H1 (cell line): ENCODE measurements around the gene GLTP. TPM values are rescaled to one million over a fixed set of nuclear protein-coding genes. Genes with fewer than 3 reads are reported as not detected.

Experiments
- CTCF ChIA-PET: fragments of 300-600 bp; sonication (Branson Sonifier 250); formaldehyde crosslinking; loops from one replicate; lab custom pipeline; 2021; ENCODE audit not compliant: partially characterized antibody; lab: Charles Lee
- POLR2A ChIA-PET: fragments of 300-600 bp; sonication (Branson Sonifier 250); formaldehyde crosslinking; loops from one replicate; lab custom pipeline; 2021; ENCODE audit warnings: inconsistent platforms; ENCODE audit not compliant: partially characterized antibody; lab: Charles Lee
- DNase-seq, 2 experiments: peaks; one replicate each; pipeline versions ENCODE4 v3.0.0 to v3.0.0-alpha.2; 2010 to 2022; ENCODE audit warnings: low spot score in 2 of 2, low read depth in 1 of 2, mixed read lengths in 1 of 2
- FAIRE-seq: peaks from 2 replicates; lab custom pipeline; 2011; peaks lifted over from hg19 to GRCh38; lab: Jason Lieb, UNC
- H2AFZ ChIP-seq: 2 replicates; pipeline ENCODE4 v1.8.1; 2012; ENCODE audit warnings: low read length, inconsistent platforms
- H2AK5ac ChIP-seq: 2 replicates; pipeline ENCODE4 v1.6.1; 2013; ENCODE audit warnings: low read depth, low read length
- H2BK120ac ChIP-seq: replicated peaks from 2 replicates; pipeline ENCODE3; 2013; ENCODE audit warnings: low read depth, low read length, inconsistent platforms
- H2BK12ac ChIP-seq: 2 replicates; pipeline ENCODE4 v1.6.1; 2013; ENCODE audit warnings: low read depth, low read length
- H2BK15ac ChIP-seq: 2 replicates; pipeline ENCODE4 v1.6.1; 2013; ENCODE audit warnings: low read length
- H2BK20ac ChIP-seq: 2 replicates; pipeline ENCODE4 v1.6.1; 2013; ENCODE audit warnings: low read length
- H2BK5ac ChIP-seq: 2 replicates; pipeline ENCODE4 v1.6.1; 2013; ENCODE audit warnings: low read depth, low read length
- H3K14ac ChIP-seq: 2 replicates; pipeline ENCODE4 v1.6.1; 2013; ENCODE audit warnings: inconsistent platforms; ENCODE audit not compliant: insufficient read length
- H3K18ac ChIP-seq: 2 replicates; pipeline ENCODE4 v1.6.1; 2013; ENCODE audit warnings: low read length; ENCODE audit errors: extremely low read depth
- H3K23ac ChIP-seq: 2 replicates; pipeline ENCODE4 v1.6.1; 2013; ENCODE audit warnings: inconsistent platforms; ENCODE audit not compliant: insufficient read length
- H3K23me2 ChIP-seq: 2 replicates; pipeline ENCODE4 v1.6.1; 2013; ENCODE audit warnings: low read depth, low read length
- H3K27ac ChIP-seq: 2 replicates; pipeline ENCODE4 v1.6.1; 2011; ENCODE audit warnings: low read depth, low read length, inconsistent platforms
- H3K27me3 ChIP-seq, 4 experiments: replicated peaks in 1 of 4; 1 replicate in 1 of 4; 2 replicates in 3 of 4; pipeline versions ENCODE4 v1.6.1 to v1.8.1; 2011 to 2013; ENCODE audit warnings: low read length in 3 of 4, mild to moderate bottlenecking in 3 of 4, inconsistent platforms in 2 of 4, mixed read lengths in 2 of 4, moderate library complexity in 1 of 4; ENCODE audit not compliant: control insufficient read depth in 3 of 4, insufficient read depth in 3 of 4; ENCODE audit errors: extremely low read depth in 1 of 4
- H3K36me3 ChIP-seq, 4 experiments: 2 replicates each; pipeline versions ENCODE4 v1.6.1 to v1.8.1; 2011 to 2013; ENCODE audit warnings: mild to moderate bottlenecking in 4 of 4, low read length in 3 of 4, moderate library complexity in 2 of 4, control low read depth in 1 of 4, inconsistent platforms in 1 of 4; ENCODE audit not compliant: insufficient read depth in 4 of 4, control insufficient read depth in 2 of 4
- H3K4ac ChIP-seq: replicated peaks from 2 replicates; pipeline ENCODE3; 2013; ENCODE audit warnings: low read length, low read depth, mixed read lengths, inconsistent platforms; ENCODE audit not compliant: insufficient read length
- H3K4me1 ChIP-seq, 4 experiments: replicated peaks in 1 of 4; 1 replicate in 1 of 4; 2 replicates in 3 of 4; pipeline versions ENCODE4 v1.6.1 to v1.8.1; 2011 to 2013; ENCODE audit warnings: low read length in 3 of 4, inconsistent platforms in 2 of 4, mixed read lengths in 1 of 4; ENCODE audit not compliant: insufficient read depth in 4 of 4, control insufficient read depth in 3 of 4
- H3K4me2 ChIP-seq, 2 experiments: 2 replicates each; pipeline versions ENCODE4 v1.6.1 to v1.8.1; 2011 to 2013; ENCODE audit warnings: low read depth in 2 of 2, low read length in 2 of 2, control low read depth in 1 of 2, inconsistent platforms in 1 of 2, mild to moderate bottlenecking in 1 of 2; ENCODE audit not compliant: insufficient read depth in 1 of 2
- H3K4me3 ChIP-seq, 4 experiments: fragments of 200-600, 300-600 bp in 1 of 4; sonication (generic), shearing (Covaris generic), sonication (Bioruptor Twin) in 1 of 4; 2 replicates each; pipeline versions ENCODE4 v1.5.1 to v1.8.1; 2011 to 2016; ENCODE audit warnings: low read length in 4 of 4, low read depth in 3 of 4, control low read depth in 2 of 4, inconsistent platforms in 2 of 4, mild to moderate bottlenecking in 2 of 4, mixed read lengths in 1 of 4, moderate library complexity in 1 of 4; ENCODE audit not compliant: insufficient read depth in 2 of 4; ENCODE audit errors: extremely low read depth in 1 of 4
- H3K56ac ChIP-seq: replicated peaks from 2 replicates; pipeline ENCODE3; 2013; ENCODE audit warnings: low read depth, mild to moderate bottlenecking, mixed read lengths, low read length, inconsistent platforms; ENCODE audit not compliant: insufficient read length
- H3K79me1 ChIP-seq: 2 replicates; pipeline ENCODE4 v1.6.1; 2013; ENCODE audit warnings: low read depth, low read length, control low read depth
- H3K79me2 ChIP-seq, 2 experiments: 2 replicates each; pipeline versions ENCODE4 v1.6.1 to v1.8.1; 2012 to 2013; ENCODE audit warnings: low read length in 2 of 2, mild to moderate bottlenecking in 2 of 2, inconsistent platforms in 1 of 2; ENCODE audit not compliant: insufficient read depth in 2 of 2, control insufficient read depth in 1 of 2
- H3K9ac ChIP-seq, 4 experiments: replicated peaks in 1 of 4; 1 replicate in 1 of 4; 2 replicates in 3 of 4; pipeline versions ENCODE4 v1.6.1 to v1.8.1; 2011 to 2013; ENCODE audit warnings: low read depth in 3 of 4, low read length in 3 of 4, control low read depth in 2 of 4, mild to moderate bottlenecking in 2 of 4, moderate library complexity in 2 of 4, inconsistent platforms in 1 of 4; ENCODE audit errors: extremely low read depth in 1 of 4
- H3K9me3 ChIP-seq, 2 experiments: 2 replicates each; pipeline versions ENCODE4 v1.6.1 to v1.8.1; 2012 to 2013; ENCODE audit warnings: mild to moderate bottlenecking in 2 of 2, moderate library complexity in 2 of 2, control low read depth in 1 of 2, inconsistent platforms in 1 of 2, low read depth in 1 of 2, low read length in 1 of 2, mixed read lengths in 1 of 2; ENCODE audit not compliant: insufficient read depth in 2 of 2
- H4K20me1 ChIP-seq, 2 experiments: replicated peaks in 1 of 2; 2 replicates each; pipeline versions ENCODE3 to v1.8.1; 2011 to 2013; ENCODE audit warnings: inconsistent platforms in 2 of 2, low read length in 2 of 2, mild to moderate bottlenecking in 1 of 2; ENCODE audit not compliant: insufficient read depth in 2 of 2, control insufficient read depth in 1 of 2
- H4K5ac ChIP-seq: 2 replicates; pipeline ENCODE4 v1.6.1; 2013; ENCODE audit warnings: low read length, low read depth, mixed read lengths, inconsistent platforms; ENCODE audit not compliant: insufficient read length
- H4K8ac ChIP-seq: 2 replicates; pipeline ENCODE4 v1.8.0; 2013; ENCODE audit warnings: mild to moderate bottlenecking, moderate library complexity, low read length, inconsistent platforms; ENCODE audit not compliant: insufficient read depth; ENCODE audit errors: extremely low read depth
- H4K91ac ChIP-seq: replicated peaks from 2 replicates; pipeline ENCODE3; 2013; ENCODE audit warnings: low read length, mixed read lengths, inconsistent platforms; ENCODE audit not compliant: insufficient read length
- BCL11A ChIP-seq, 2 experiments: IDR thresholded peaks; one replicate each; pipeline ENCODE4 v1.6.1; 2011; ENCODE audit warnings: low read depth in 2 of 2, low read length in 2 of 2, mild to moderate bottlenecking in 2 of 2
- RNF2 ChIP-seq: fragments of 200-900, 300-1000 bp; sonication (generic); IDR thresholded peaks from 2 replicates; pipeline ENCODE4 v1.7.1; 2016; ENCODE audit warnings: borderline replicate concordance, low read depth, mild to moderate bottlenecking, antibody characterized with exemption, low read length; ENCODE audit not compliant: poor library complexity, severe bottlenecking; ENCODE audit errors: missing control alignments
- SAP30 ChIP-seq: fragments of 300-600 bp; sonication (generic); IDR thresholded peaks from 2 replicates; pipeline ENCODE4 v1.7.1; 2012; ENCODE audit warnings: low read length, moderate library complexity, mild to moderate bottlenecking, inconsistent platforms; ENCODE audit not compliant: insufficient read depth, insufficient replicate concordance
- TAF7 ChIP-seq: optimal IDR thresholded peaks from 2 replicates; pipeline ENCODE3; 2011; ENCODE audit warnings: low read depth, mild to moderate bottlenecking, inconsistent platforms, low read length, moderate library complexity, borderline replicate concordance
- USF2 ChIP-seq: IDR thresholded peaks from 2 replicates; pipeline ENCODE4 v1.6.1; 2011; ENCODE audit warnings: low read length, improper control_type of control experiment
- ZNF274 ChIP-seq: IDR thresholded peaks from 2 replicates; pipeline ENCODE4 v1.7.0; 2012; ENCODE audit warnings: low read length, borderline replicate concordance; ENCODE audit errors: extremely low read depth
- WGBS, 2 experiments: shearing (Covaris generic) in 1 of 2; methylation state at CpG; one replicate each; pipeline versions ENCODE4 v1.1.6 to v1.1.7; 2013 to 2015; ENCODE audit warnings: low lambda C conversion rate in 2 of 2, mixed read lengths in 2 of 2, inconsistent platforms in 1 of 2, low coverage in 1 of 2, missing lambda C conversion rate in 1 of 2; ENCODE audit not compliant: insufficient replicate concordance in 2 of 2, insufficient coverage in 1 of 2, insufficient read length in 1 of 2; ENCODE audit errors: extremely low coverage in 1 of 2, missing lambda C conversion rate in 1 of 2; 5-methylcytosine and 5-hydroxymethylcytosine counted together
- polyA plus RNA-seq, 7 experiments: library from polyadenylated mRNA; depleted of rRNA in 3 of 7; stranded (reverse) in 5 of 7; unstranded in 2 of 7; fragments of >200 nt in 5 of 7; fragments of 200-250 nt in 2 of 7; gene quantifications; 1 replicate in 5 of 7; 2 replicates in 1 of 7; 4 replicates in 1 of 7; pipeline versions ENCODE4 v1.2.1 to v1.2.3, GENCODE V29; 2011 to 2013; ENCODE audit warnings: missing spikeins in 2 of 7, mixed read lengths in 2 of 7
- total RNA-seq: library from RNA; stranded (reverse); fragmentation: NEBNext Ultra II Directional; extraction: Animal tissue kit (Norgen Biotek cat#: 25700); gene quantifications from 2 replicates; pipeline ENCODE4 v1.2.1, GENCODE V29; 2021
- TF ChIP-seq, protein P1 (sequence below): IDR thresholded peaks from 2 replicates; pipeline ENCODE4 v1.6.1; 2012; ENCODE audit warnings: low read length, inconsistent platforms

The GLTP gene
- total and polyA plus RNA-seq, 2 of the 8 experiments (the other 6 are each of a cell fraction or from before 2014, with no cell fraction given) = 9.8 to 26.1 TPM

GRCh38 chr12:109893261-109893995 is 13.1 kb upstream of the GLTP start:
- H3K56ac ChIP-seq = no peak overlapping the region
- H3K27ac ChIP-seq = no peak overlapping the region
- H4K5ac ChIP-seq = no peak overlapping the region
- CTCF ChIA-PET = interaction anchor here (0.7 to 1.2 kb wide), 4 partner anchors 17 to 48 kb away, joined by 3 to 5 read pairs (median 4); no protein-coding TSS in a partner anchor
- DNase-seq (no peak), FAIRE-seq (no peak)
- H2BK15ac ChIP-seq = no peak overlapping the region
- no peak overlapping the region for H2BK120ac ChIP-seq
- no peak overlapping the region for H3K4me3 ChIP-seq
- no peak overlapping the region for H2BK12ac ChIP-seq
- H3K79me1 ChIP-seq = no peaks in the 10 kb centered on the region
- H3K4ac ChIP-seq = no peak overlapping the region
- no peak overlapping the region for H2BK20ac ChIP-seq
- H4K8ac ChIP-seq = no peak overlapping the region
- no peaks in the 10 kb centered on the region for H3K23me2 ChIP-seq
- H3K23ac ChIP-seq = no peak overlapping the region
- H3K9ac ChIP-seq = no peak overlapping the region
- POLR2A ChIA-PET = interaction anchor here (2.2 kb wide), 1 partner anchor 12 kb away, joined by 8 read pairs; the partner anchor contains the start of gene GLTP
- H3K9me3 ChIP-seq = no peaks in the 10 kb centered on the region
- H4K91ac ChIP-seq = no peak overlapping the region
- H2BK5ac ChIP-seq = no peak overlapping the region
- peaks cover 17 to 36% (median 33%) of the 10 kb centered on the region in 4 experiments for H3K27me3 ChIP-seq
- no peak overlapping the region for H2AFZ ChIP-seq
- H2AK5ac ChIP-seq = no peak overlapping the region
- no peak overlapping the region for H3K4me2 ChIP-seq
- WGBS, 2 experiments = 79% methylated on average over 7 of the region's 7 CpGs; no CpG with 5 or more reads in 1 of the 2 experiments
- peaks cover 0 to under 1% of the 10 kb centered on the region in 2 experiments for H4K20me1 ChIP-seq
- no peak overlapping the region for H3K18ac ChIP-seq
- H3K14ac ChIP-seq = no peak overlapping the region
- H3K36me3 ChIP-seq = no peaks in the 10 kb centered on the region
- peaks cover 0 to 4% (median 0%) of the 10 kb centered on the region in 4 experiments; a peak in 1 of 7 replicates for H3K4me1 ChIP-seq
- H3K79me2 ChIP-seq = no peaks in the 10 kb centered on the region
- no peak for TF ChIP-seq TAF7
- TF ChIP-seq BCL11A (IDR thresholded peaks at IDR 0.05; ENCODE audit: low read depth in 2 of 2, low read length in 2 of 2) = no peak
- TF ChIP-seq RNF2 = no peak
- TF ChIP-seq SAP30 = no peak
- TF ChIP-seq, protein P1, sequence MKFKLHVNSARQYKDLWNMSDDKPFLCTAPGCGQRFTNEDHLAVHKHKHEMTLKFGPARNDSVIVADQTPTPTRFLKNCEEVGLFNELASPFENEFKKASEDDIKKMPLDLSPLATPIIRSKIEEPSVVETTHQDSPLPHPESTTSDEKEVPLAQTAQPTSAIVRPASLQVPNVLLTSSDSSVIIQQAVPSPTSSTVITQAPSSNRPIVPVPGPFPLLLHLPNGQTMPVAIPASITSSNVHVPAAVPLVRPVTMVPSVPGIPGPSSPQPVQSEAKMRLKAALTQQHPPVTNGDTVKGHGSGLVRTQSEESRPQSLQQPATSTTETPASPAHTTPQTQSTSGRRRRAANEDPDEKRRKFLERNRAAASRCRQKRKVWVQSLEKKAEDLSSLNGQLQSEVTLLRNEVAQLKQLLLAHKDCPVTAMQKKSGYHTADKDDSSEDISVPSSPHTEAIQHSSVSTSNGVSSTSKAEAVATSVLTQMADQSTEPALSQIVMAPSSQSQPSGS = no peak
- no peak for TF ChIP-seq USF2
- no peak for TF ChIP-seq ZNF274
